Transverse colon (tissue), 3 donors: ENCODE measurements around the gene PTCHD4.

Experiments
- CTCF ChIP-seq, 5 experiments: fragments of 200-600 bp in 3 of 5; fragments of 450-650 bp in 2 of 5; sonication (generic) in 3 of 5; IDR thresholded peaks; 1 replicate in 2 of 5; 2 replicates in 3 of 5; pipeline ENCODE4 v1.5.1; 2016 to 2017; ENCODE audit warnings: antibody characterized with exemption in 5 of 5, inconsistent platforms in 3 of 5, mild to moderate bottlenecking in 2 of 5, moderate library complexity in 1 of 5
- EP300 ChIP-seq: sonication (generic); formaldehyde crosslinking; IDR thresholded peaks from one replicate; pipeline ENCODE4 v1.6.1; 2017; ENCODE audit warnings: antibody characterized with exemption, low read depth

- TF ChIP-seq CTCF (IDR thresholded peaks at IDR 0.05) (no peak), EP300 (no peak)
These were observed 24.5 kb upstream of the PTCHD4 start for GRCh38 chr6:48135323-48136084.
